ENCODE results near the gene DAND5.
A peak's percentile ranks its signal among the peaks of the same experiment; 100 is the strongest.

The DAND5 gene

GRCh38 chr19:12985049-12985776 lies 15.8 kb downstream of the DAND5 start:
- Histone ChIP-seq H3K4me1 (peaks cover 5% of the 10 kb centered on the region; the same call in 1 of the 2 replicates), H3K27me3 (ENCODE audit: low read depth) (no peaks in the 10 kb centered on the region), H3K4me3 (no peak overlapping the region), H3K36me3 (replicated peaks) (no peaks in the 10 kb centered on the region), H3K9me3 (no peaks in the 10 kb centered on the region)
- no peak for DNase-seq (ENCODE audit: low spot score in 2 of 2)
- in situ Hi-C loops (cut with MboI; ENCODE audit: low sequenced_read_pairs), result loop anchor here (5.0 to 25.0 kb wide), 2 partner anchors 72 to 602 kb away; no protein-coding TSS in a partner anchor

GRCh38 chr19:12986726-12987125 lies 17.4 kb downstream of the DAND5 start:
- in situ Hi-C loops (cut with MboI; ENCODE audit: low sequenced_read_pairs), result loop anchor here (5.0 to 25.0 kb wide), 2 partner anchors 71 to 601 kb away; no protein-coding TSS in a partner anchor
- no peaks in the 10 kb centered on the region for H3K27me3 ChIP-seq (ENCODE audit: low read depth)

DNA sequence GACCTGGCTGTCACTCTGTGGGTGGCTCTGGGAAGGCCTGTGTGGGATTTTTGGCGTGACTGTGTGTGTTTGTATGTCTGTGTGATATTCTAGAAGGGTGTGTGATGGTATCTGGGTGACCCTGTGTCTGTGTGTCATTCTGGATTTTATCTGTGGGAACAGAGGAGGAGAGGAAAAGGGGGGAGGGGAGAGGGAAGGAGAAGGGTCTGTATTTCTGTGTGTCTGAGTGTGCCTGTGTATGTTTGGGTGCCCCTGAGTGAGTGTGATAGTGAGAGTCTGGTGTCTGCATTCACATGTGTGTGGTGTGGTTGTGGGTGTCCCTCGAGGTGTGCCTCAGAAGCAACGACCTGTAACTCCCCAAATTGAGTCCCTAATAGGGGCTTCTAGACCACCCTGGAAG lies 17.8 kb downstream of the DAND5 start:
- DNase-seq (ENCODE audit: low spot score in 2 of 2), result no peak
- in situ Hi-C loops (cut with MboI; ENCODE audit: low sequenced_read_pairs), result loop anchor here (5.0 to 25.0 kb wide), 2 partner anchors 70 to 600 kb away; no protein-coding TSS in a partner anchor
- H3K27me3 ChIP-seq (ENCODE audit: low read depth), result no peaks in the 10 kb centered on the region
- no peaks in the 10 kb centered on the region for H3K36me3 ChIP-seq (replicated peaks)
- H3K9me3 ChIP-seq, result no peaks in the 10 kb centered on the region
- no peak overlapping the region for H3K4me3 ChIP-seq
- peaks cover 5% of the 10 kb centered on the region; the same call in 1 of the 2 replicates for H3K4me1 ChIP-seq

More at GRCh38 chr19:12986726-12987125, 17.4 kb downstream of the DAND5 start:
- H3K36me3 ChIP-seq (replicated peaks), result no peaks in the 10 kb centered on the region
- H3K9me3 ChIP-seq, result no peaks in the 10 kb centered on the region
- DNase-seq (ENCODE audit: low spot score in 2 of 2), result no peak
- peaks cover 5% of the 10 kb centered on the region; the same call in 1 of the 2 replicates for H3K4me1 ChIP-seq
- H3K4me3 ChIP-seq, result no peak overlapping the region

DNA sequence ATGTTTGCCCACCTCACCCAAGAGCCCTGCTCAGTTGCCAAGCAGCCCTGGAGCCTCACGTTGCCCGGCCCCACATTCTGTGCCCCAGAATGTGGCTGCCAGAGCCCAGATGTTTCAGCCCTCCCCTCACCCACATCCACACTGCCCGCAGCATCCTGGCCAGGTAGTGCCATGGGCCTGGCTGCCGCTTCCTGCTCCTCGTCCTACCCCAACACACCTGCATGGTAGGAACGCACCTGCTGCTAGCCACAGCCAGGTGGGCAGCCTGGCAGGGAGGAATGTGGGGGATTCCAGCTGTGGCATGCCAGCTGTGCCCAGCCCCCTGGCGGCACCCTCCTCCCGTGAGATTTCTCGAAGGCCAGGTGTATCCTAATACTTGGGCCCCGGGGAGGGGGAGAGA lies 18.4 kb downstream of the DAND5 start:
- Histone ChIP-seq H3K27me3 (ENCODE audit: low read depth) (no peaks in the 10 kb centered on the region), H3K4me3 (no peak overlapping the region), H3K36me3 (replicated peaks) (no peaks in the 10 kb centered on the region), H3K4me1 (peaks cover 4% of the 10 kb centered on the region; the same call in 1 of the 2 replicates), H3K9me3 (no peaks in the 10 kb centered on the region)
- in situ Hi-C loops (cut with MboI; ENCODE audit: low sequenced_read_pairs), result loop anchor here (5.0 to 25.0 kb wide), 2 partner anchors 70 to 600 kb away; no protein-coding TSS in a partner anchor
- DNase-seq (ENCODE audit: low spot score in 2 of 2), result no peak

GRCh38 chr19:12990431-12990830 lies 21.1 kb downstream of the DAND5 start:
- in situ Hi-C loops (cut with MboI; ENCODE audit: low sequenced_read_pairs), result loop anchor here (25.0 kb wide), 1 partner anchor 597 kb away; no protein-coding TSS in a partner anchor
- H3K9me3 ChIP-seq, result no peaks in the 10 kb centered on the region
- H3K36me3 ChIP-seq (replicated peaks), result no peaks in the 10 kb centered on the region
- H3K4me3 ChIP-seq, result no peak overlapping the region
- peaks cover 3% of the 10 kb centered on the region; the same call in 1 of the 2 replicates for H3K4me1 ChIP-seq
- DNase-seq (ENCODE audit: low spot score in 2 of 2), result no peak
- H3K27me3 ChIP-seq (ENCODE audit: low read depth), result no peaks in the 10 kb centered on the region

- H3K4me3 ChIP-seq, result no peak overlapping the region
- H3K36me3 ChIP-seq (replicated peaks), result no peaks in the 10 kb centered on the region
- peaks cover 3% of the 10 kb centered on the region; the same call in 1 of the 2 replicates for H3K4me1 ChIP-seq
- no peak for DNase-seq (ENCODE audit: low spot score in 2 of 2)
- in situ Hi-C loops (cut with MboI; ENCODE audit: low sequenced_read_pairs), result loop anchor here (25.0 kb wide), 1 partner anchor 596 kb away; no protein-coding TSS in a partner anchor
- H3K27me3 ChIP-seq (ENCODE audit: low read depth), result no peaks in the 10 kb centered on the region
- no peaks in the 10 kb centered on the region for H3K9me3 ChIP-seq
These were observed 21.5 kb downstream of the DAND5 start for GRCh38 chr19:12990853-12991252.

DNA sequence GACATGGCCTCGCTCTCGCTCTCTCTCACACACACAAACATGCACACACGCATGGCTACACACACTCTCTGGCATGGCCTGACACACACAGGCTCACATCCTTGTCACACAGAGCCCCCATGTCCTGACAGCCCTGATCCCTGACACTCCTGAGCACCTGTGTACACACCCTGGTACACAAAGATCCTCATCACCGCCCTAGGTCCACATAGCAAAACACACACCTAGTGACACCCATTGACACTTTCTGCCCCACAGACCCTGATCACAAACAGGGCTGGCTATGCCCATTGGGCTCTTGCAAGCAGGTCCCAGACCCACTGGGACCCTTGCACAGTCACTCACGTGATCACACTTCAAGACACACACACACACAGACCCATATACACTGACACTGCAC lies 21.9 kb downstream of the DAND5 start:
- no peaks in the 10 kb centered on the region for H3K27me3 ChIP-seq (ENCODE audit: low read depth)
- H3K4me1 ChIP-seq, result peaks cover 3% of the 10 kb centered on the region; the same call in 1 of the 2 replicates
- no peaks in the 10 kb centered on the region for H3K36me3 ChIP-seq (replicated peaks)
- H3K9me3 ChIP-seq, result no peaks in the 10 kb centered on the region
- H3K4me3 ChIP-seq, result no peak overlapping the region
- in situ Hi-C loops (cut with MboI; ENCODE audit: low sequenced_read_pairs), result loop anchor here (25.0 kb wide), 1 partner anchor 596 kb away; no protein-coding TSS in a partner anchor
- no peak for DNase-seq (ENCODE audit: low spot score in 2 of 2)

DNA sequence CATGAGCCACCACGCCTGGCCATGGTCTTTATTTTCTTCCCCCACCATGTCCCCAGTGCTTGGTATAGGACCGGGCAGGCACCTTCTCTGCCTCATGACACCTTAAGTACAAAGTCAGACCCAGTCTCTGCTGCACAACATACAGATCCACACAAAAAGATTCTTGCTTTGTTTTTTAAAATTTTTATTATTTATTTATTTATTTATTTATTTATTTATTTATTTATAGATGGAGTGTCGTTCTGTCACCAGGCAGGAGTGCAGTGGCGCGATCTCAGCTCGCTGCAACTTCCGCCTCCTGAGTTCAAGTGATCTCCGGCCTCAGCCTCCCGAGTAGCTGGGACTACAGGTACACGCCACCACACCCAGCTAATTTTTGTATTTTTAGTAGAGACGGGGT lies 23.4 kb downstream of the DAND5 start:
- Histone ChIP-seq H3K27me3 (ENCODE audit: low read depth) (no peaks in the 10 kb centered on the region), H3K36me3 (replicated peaks) (no peaks in the 10 kb centered on the region), H3K9me3 (no peaks in the 10 kb centered on the region), H3K4me1 (peaks cover 6% of the 10 kb centered on the region; the same call in 1 of the 2 replicates), H3K4me3 (no peak overlapping the region)
- DNase-seq (ENCODE audit: low spot score in 2 of 2), result no peak
- in situ Hi-C loops (cut with MboI; ENCODE audit: low sequenced_read_pairs), result loop anchor here (25.0 kb wide), 1 partner anchor 595 kb away; no protein-coding TSS in a partner anchor

DNA sequence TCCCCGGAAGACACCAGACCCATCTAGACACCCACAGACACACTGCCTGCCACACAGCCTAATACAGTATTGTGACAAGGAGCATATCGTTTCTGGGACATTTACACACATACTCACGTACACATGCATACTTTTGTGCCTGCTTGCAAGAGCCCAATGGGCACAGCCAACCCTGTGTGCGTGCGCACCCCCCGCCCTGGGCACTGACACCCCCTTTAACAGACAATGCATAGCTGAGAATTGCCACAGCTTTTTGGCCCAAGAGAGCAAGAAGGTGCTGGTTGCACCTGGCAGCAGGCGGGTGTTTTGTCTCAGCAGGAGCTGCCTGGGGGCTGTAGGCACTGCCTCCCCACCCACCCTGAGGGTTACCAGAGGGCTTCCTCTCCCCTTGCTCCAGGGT lies 24.2 kb downstream of the DAND5 start:
- no peak for DNase-seq (ENCODE audit: low spot score in 2 of 2)
- Histone ChIP-seq H3K4me3 (no peak overlapping the region), H3K36me3 (replicated peaks) (peaks cover under 1% of the 10 kb centered on the region; the same call in 1 of the 2 replicates), H3K27me3 (ENCODE audit: low read depth) (no peaks in the 10 kb centered on the region), H3K4me1 (peaks cover 6% of the 10 kb centered on the region; the same call in 1 of the 2 replicates), H3K9me3 (no peaks in the 10 kb centered on the region)
- in situ Hi-C loops (cut with MboI; ENCODE audit: low sequenced_read_pairs), result loop anchor here (25.0 kb wide), 1 partner anchor 594 kb away; no protein-coding TSS in a partner anchor

DNA sequence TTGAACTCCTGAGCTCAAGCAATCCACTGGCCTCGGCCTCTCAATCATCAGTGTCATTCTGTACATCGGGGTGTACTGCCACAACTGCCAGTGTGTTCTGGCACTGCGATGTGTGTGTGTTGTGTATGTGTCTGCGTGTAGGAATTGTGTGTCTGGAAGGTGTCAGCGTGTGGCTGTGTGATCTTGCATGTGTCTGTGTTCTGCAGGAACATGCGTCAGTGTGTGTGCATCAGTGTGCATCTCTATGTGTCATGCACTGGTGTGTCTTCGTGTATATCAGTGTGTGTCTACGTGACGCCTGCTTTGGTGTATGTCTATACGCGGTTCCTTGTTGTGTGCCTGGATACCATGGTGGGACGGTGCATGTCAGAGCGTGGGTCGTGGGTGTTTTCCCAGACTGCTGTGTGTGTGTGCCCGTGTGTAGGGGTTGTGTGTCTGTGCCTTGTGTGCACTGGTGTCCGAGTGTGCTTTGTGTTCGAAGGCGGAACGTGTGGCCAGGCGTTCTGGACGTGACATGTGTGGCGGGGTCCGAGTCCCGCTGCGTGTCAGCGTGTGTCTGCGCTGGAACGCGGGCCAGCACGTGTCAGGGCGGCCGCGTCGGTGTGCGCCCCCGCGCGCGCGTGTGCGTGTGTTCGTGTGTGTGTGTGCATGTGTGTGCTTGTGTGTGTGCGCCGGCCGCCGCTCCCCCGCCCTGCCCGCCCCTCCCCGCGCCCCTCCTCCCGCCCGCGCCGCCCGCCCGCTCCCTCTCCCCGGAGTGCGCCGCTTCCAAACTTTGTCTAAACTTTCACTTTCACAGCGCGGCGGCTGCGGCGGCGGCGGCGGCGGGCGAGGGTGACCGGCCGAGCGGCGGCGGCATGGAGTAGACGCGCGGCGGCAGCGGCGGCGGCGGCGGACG lies 25.6 kb downstream of the DAND5 start, which contains the start of gene NFIX:
Gene NFIX (plus strand): TSS at position 775 of the 895 bp plus-strand sequence. CDS start 363 bp downstream, outside the sequence.
- Histone ChIP-seq H3K4me3 (peak within 1 kb of the TSS; percentile 57), H3K36me3 (replicated peaks) (peaks cover 3% of the 10 kb centered on the region; the same call in 1 of the 2 replicates), H3K27me3 (ENCODE audit: low read depth) (no peaks in the 10 kb centered on the region), H3K9me3 (no peaks in the 10 kb centered on the region), H3K4me1 (peaks cover 6% of the 10 kb centered on the region; the same call in 1 of the 2 replicates)
- DNase-seq (ENCODE audit: low spot score in 2 of 2), result peak; percentile 18 to 74
- in situ Hi-C loops (cut with MboI; ENCODE audit: low sequenced_read_pairs), result loop anchor here (25.0 kb wide), 1 partner anchor 592 kb away; no protein-coding TSS in a partner anchor

- in situ Hi-C loops (cut with MboI; ENCODE audit: low sequenced_read_pairs), result loop anchor here (25.0 kb wide), 1 partner anchor 592 kb away; no protein-coding TSS in a partner anchor
- peak in 1 of 2 experiments; percentile 38 for DNase-seq (ENCODE audit: low spot score in 2 of 2)
These were observed 26.4 kb downstream of the DAND5 start for GRCh38 chr19:12995596-12996405.

GRCh38 chr19:12996406-12997094 lies 27.2 kb downstream of the DAND5 start:
- in situ Hi-C loops (cut with MboI; ENCODE audit: low sequenced_read_pairs), result loop anchor here (25.0 kb wide), 1 partner anchor 591 kb away; no protein-coding TSS in a partner anchor
- H3K9me3 ChIP-seq, result no peaks in the 10 kb centered on the region
- peaks cover 3% of the 10 kb centered on the region; the same call in 1 of the 2 replicates for H3K36me3 ChIP-seq (replicated peaks)
- H3K4me1 ChIP-seq, result peaks cover 6% of the 10 kb centered on the region; the same call in 1 of the 2 replicates
- H3K4me3 ChIP-seq, result peak overlapping the region; percentile 57
- peak in 1 of 2 experiments; percentile 55 for DNase-seq (ENCODE audit: low spot score in 2 of 2)
- no peaks in the 10 kb centered on the region for H3K27me3 ChIP-seq (ENCODE audit: low read depth)

More at GRCh38 chr19:12995596-12996405, 26.4 kb downstream of the DAND5 start:
- Histone ChIP-seq H3K9me3 (no peaks in the 10 kb centered on the region), H3K4me1 (peaks cover 6% of the 10 kb centered on the region; the same call in 1 of the 2 replicates), H3K36me3 (replicated peaks) (peaks cover 3% of the 10 kb centered on the region; the same call in 1 of the 2 replicates), H3K4me3 (peak overlapping the region; percentile 57), H3K27me3 (ENCODE audit: low read depth) (no peaks in the 10 kb centered on the region)
